Measurements from ENCODE around the gene ACD.

Gene ACD

DNA sequence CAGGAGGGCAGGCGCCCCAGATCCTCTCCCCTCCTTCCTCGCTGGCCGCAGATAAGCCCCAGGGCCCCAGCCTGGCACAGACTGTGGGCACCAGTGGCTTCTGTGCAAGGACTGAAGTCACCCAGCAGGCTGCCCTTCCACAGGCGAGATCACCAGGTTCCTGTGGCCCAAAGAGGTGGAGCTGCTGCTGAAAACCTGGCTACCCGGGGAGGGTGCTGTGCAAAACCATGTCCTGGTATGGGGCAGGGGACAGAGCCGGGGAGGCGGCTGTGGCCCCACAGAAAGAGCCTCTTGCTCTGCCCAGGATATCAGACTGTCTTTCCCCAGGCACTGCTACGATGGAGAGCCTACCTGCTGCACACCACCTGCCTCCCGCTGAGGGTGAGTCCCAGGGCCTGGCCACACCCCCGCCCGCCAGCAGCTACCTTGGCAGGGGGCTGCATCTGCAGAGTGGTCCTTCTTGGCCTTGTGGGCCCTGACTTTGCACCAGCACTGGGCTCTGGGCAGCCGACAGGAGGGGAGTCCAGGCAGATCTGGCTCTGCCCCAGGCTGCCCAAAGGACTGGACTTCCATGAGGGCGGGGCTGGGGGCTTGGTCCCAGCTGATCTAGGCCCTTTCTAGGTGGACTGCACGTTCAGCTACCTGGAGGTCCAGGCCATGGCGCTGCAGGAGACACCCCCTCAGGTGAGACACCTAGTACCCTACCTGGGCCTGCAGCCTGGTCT, 14.5 kb downstream of the ACD start:
- DNase-seq, result no peak

- no peak for DNase-seq
These were observed 16.0 kb downstream of the ACD start for GRCh38 chr16:67644038-67644437.

GRCh38 chr16:67641779-67642708, 18.0 kb downstream of the ACD start:
- peak; percentile 64 for DNase-seq

GRCh38 chr16:67637625-67638024, 22.4 kb downstream of the ACD start:
- no peak for DNase-seq

DNA sequence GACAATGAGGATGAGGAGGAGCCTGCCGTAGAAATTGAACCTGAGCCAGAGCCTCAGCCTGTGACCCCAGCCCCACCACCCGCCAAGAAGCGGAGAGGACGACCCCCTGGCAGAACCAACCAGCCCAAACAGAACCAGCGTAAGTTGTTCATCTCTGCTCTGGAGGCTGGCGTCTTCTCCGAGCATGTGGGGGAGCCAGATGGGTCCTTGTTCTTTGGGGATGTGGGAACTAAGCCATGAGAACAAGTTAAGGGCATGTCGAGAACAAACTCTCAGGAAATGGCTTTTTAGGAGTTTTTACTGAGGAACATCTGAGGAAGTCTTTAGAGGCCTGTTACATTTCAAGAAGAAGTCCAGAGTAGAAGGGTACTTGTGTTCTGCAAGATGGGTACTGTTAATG, 23.3 kb downstream of the ACD start:
- no peak for DNase-seq

- DNase-seq, result no peak
These were observed 27.5 kb downstream of the ACD start for GRCh38 chr16:67632415-67633172.

DNA sequence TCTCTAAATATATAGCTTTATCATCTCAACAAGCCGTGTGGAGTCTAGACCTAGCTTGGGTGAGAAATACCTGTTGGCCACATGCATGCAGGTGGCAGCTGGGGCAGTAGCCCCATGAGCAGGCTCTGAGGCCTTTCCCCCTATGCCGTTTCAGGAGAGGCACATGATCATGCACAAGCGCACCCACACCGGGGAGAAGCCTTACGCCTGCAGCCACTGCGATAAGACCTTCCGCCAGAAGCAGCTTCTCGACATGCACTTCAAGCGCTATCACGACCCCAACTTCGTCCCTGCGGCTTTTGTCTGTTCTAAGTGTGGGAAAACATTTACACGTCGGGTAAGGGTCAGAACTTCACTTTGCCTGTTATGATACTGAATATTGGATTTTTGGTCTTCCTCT, 31.8 kb downstream of the ACD start:
- DNase-seq, result no peak

GRCh38 chr16:67613808-67614207, 46.3 kb downstream of the ACD start:
- DNase-seq, result no peak

DNA sequence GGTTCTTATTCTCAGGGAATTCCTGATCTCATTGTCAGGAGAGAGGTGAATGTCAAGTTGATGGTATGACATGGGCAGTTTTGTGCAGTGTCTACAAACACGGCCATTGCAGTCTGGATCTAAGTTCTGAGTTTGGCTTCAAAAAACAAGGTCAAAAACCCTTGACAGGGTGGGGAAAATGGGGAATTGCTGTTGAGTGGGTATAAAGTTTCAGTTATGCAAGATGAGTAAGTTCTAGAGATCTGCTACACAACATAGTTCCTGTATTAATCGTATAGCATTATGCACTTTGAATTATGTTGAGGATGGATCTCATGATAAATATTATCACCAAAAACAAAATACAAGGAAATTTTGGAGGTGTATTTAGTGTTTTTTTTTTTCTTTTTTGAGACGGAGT, 51.7 kb downstream of the ACD start:
- no peak for DNase-seq
